Measurements from ENCODE around the gene SCAP. TPM values are rescaled to one million over a fixed set of nuclear protein-coding genes. Genes with fewer than 3 reads are reported as not detected.

The SCAP gene
- total and polyA plus RNA-seq, 2 of the 13 experiments (the other 11 are each of a cell fraction or from before 2014, with no cell fraction given): 40.4 to 53.3 TPM

- TF ChIP-seq, protein P1, sequence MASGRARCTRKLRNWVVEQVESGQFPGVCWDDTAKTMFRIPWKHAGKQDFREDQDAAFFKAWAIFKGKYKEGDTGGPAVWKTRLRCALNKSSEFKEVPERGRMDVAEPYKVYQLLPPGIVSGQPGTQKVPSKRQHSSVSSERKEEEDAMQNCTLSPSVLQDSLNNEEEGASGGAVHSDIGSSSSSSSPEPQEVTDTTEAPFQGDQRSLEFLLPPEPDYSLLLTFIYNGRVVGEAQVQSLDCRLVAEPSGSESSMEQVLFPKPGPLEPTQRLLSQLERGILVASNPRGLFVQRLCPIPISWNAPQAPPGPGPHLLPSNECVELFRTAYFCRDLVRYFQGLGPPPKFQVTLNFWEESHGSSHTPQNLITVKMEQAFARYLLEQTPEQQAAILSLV (CRISPR knock-in tag; IDR thresholded peaks at IDR 0.05; ENCODE audit: borderline replicate concordance): no peak
- TF ChIP-seq ZNF318 (CRISPR knock-in tag; IDR thresholded peaks at IDR 0.05) (no peak), ZNF614 (CRISPR knock-in tag; IDR thresholded peaks at IDR 0.05; ENCODE audit: borderline replicate concordance) (no peak), FOXO1 (CRISPR knock-in tag; IDR thresholded peaks at IDR 0.05) (no peak), SP5 (CRISPR knock-in tag; IDR thresholded peaks at IDR 0.05; ENCODE audit: borderline replicate concordance, low read depth) (no peak), YEATS2 (CRISPR knock-in tag; IDR thresholded peaks at IDR 0.05; ENCODE audit: borderline replicate concordance) (no peak), EEA1 (CRISPR knock-in tag; IDR thresholded peaks at IDR 0.05; ENCODE audit: borderline replicate concordance) (no peak), GATAD1 (CRISPR knock-in tag; IDR thresholded peaks at IDR 0.05) (no peak), ZNF17 (CRISPR knock-in tag; IDR thresholded peaks at IDR 0.05) (no peak), EZH2 (conservative IDR thresholded peaks at IDR 0.05; ENCODE audit: low read depth, low read length) (no peak), ZNF441 (CRISPR knock-in tag; IDR thresholded peaks at IDR 0.05; ENCODE audit: borderline replicate concordance) (no peak), ZSCAN25 (CRISPR knock-in tag; IDR thresholded peaks at IDR 0.05) (no peak), ZNF451 (CRISPR knock-in tag; IDR thresholded peaks at IDR 0.05) (no peak), KLF9 (CRISPR knock-in tag; IDR thresholded peaks at IDR 0.05; ENCODE audit: low read depth) (no peak), SP4 (CRISPR knock-in tag; IDR thresholded peaks at IDR 0.05) (no peak)
Observed at GRCh38 chr3:47385796-47386195, 89.9 kb downstream of the SCAP start (continued).

Data from HepG2 (cell line).